Stimulated activated CD8-positive, alpha-beta memory T cell treated with anti-CD3 and anti-CD28 coated beads, Interleukin-7, amount 100 ng/mL, for 24 hours (primary cell): ENCODE data around the gene ARHGEF10L.

Source experiments
- DNase-seq: peaks from one replicate; pipeline ENCODE4 v3.0.0-alpha.2; 2020; ENCODE audit warnings: low read depth

Gene ARHGEF10L

GRCh38 chr1:17569200-17570139, 30.0 kb downstream of the ARHGEF10L start:
- DNase-seq: no peak

DNA sequence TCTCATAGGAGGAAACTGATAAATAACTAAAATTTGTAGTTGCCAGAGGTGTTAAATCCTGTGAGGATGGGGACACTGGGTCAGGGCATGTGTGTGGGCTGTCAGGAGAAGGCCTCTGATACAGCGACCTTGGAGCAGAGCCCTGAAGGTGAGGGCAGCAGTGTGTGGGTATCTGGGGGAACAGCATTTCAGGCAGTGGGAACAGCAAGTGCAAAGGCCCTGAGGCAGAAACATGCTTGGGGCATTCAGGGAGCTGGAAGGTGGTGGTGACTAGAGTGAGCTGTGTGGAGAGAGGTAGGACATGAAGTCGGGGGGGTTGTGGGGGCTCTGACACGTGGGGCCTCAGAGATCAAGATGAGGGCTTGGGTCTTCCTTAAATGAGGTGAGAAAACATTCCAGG, 30.7 kb downstream of the ARHGEF10L start:
- no peak for DNase-seq

DNA sequence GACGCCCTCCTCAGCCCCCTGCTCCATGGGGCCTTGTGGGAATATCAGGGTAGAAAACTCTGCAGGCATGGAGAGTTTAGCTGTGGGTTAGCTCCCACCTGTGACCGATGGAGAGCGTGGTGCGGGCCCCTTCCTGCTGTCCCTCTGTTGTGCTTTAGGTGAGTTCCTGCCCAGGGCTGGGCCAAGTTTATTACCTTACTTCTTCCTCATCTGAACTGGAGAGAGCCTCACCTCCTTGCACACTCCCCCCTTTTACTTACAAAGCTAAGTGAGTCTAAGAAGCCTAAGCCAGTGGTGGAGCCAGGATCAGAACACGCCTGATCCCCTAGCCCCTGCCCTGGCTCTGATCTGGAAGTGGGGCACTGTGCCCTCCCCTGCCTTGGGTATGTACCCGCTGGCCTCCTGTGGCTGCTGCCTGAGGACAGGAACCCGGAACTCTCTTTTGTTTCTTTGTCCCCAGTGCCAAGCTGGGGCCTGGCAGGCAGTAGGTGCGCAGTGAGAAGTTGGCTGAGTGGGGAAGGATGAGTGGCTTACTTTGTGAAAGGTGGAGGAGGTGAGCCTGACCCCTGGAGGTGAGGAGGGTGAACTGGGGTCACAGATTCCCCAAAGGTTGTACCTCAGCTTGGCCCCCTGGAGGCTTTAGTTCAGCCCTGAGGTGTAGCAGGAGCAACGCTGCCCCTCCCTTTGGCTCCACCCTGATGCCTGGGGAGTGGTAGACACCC, 32.9 kb downstream of the ARHGEF10L start:
- no peak for DNase-seq

DNA sequence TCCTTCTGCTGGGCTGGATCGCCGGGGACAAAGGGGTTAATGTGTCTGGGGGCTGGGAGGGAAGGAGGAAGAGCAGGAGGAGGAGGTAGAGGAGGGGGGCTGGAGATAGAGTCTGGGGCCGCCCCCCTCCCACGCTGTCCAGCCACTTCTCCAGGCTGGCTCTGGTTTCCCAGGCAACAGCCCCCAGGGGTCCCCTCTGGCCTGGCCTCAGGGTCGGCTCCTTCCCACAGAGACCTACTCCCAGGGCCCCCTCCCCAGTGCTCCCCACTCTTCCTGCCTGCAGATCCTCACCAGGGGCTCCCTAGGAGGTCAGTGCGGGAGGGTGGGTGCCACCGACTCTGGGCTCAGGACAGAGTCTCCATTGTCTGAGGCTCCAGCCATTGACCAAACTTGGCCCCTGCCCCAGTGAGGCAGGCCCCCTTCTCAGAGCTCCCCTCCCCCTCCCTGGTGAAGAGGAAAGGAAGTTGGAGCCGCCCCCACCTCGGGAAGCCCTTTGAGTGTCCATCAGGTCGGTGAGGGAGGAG, 34.1 kb downstream of the ARHGEF10L start:
- DNase-seq: no peak

- DNase-seq: no peak
Measured at GRCh38 chr1:17574516-17574915, 35.0 kb downstream of the ARHGEF10L start.

- DNase-seq: no peak
Measured at GRCh38 chr1:17575797-17576518, 36.5 kb downstream of the ARHGEF10L start.

GRCh38 chr1:17576519-17576853, 37.0 kb downstream of the ARHGEF10L start:
- DNase-seq: no peak

- DNase-seq: no peak
Measured at GRCh38 chr1:17577907-17578297, 38.4 kb downstream of the ARHGEF10L start.

DNA sequence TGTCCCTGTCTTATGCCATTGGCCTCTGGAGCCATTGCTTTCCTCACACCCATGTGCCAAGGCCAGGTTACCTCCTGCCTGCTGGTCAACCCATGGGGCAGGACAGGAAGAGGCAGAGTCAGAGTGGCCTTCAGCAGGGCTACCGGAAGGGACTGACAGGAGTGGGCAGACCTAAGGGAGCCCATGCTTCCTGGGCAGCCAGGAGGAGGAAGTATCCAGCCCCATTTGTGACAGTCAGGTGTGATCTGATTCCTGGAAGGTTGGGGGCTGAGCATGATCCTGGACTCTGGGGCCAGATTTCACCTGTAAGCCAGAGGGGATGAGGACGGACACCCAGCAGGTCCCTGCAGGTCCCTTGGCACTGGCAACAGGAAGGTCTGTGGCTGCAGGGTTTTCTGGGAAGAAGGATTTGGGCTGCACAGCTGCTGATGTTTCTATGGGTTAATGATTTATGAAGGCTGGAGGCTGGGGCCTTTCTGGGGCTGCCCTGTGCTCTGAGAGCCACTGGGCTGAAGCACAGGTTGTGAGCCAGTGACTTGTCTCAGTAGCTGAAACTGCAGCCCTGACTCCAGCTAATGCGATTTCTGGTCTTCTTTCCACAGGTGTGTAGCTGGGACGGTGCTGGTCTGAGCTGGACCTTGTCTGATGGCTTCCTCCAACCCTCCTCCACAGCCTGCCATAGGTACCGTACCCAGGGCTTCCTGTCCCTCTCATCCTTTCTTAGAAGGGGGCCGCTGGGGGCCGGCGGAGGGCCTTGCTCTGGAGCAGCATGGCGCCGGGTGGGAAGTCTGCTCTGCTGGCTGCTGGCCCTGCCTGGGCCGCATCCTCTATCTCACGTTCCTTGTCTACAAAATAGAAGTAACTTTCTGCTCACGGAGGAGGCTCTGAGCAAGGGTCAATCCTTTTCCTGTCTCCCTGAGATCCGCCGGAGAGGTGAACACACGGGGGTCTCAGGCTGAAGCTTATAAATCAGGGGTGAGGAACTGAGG, 40.7 kb downstream of the ARHGEF10L start:
- DNase-seq: no peak

- DNase-seq: no peak
Measured at GRCh38 chr1:17581389-17582123, 42.1 kb downstream of the ARHGEF10L start.

- DNase-seq: no peak
Measured at GRCh38 chr1:17582124-17582774, 42.8 kb downstream of the ARHGEF10L start.

GRCh38 chr1:17584539-17584938, 45.0 kb downstream of the ARHGEF10L start:
- DNase-seq: no peak

DNA sequence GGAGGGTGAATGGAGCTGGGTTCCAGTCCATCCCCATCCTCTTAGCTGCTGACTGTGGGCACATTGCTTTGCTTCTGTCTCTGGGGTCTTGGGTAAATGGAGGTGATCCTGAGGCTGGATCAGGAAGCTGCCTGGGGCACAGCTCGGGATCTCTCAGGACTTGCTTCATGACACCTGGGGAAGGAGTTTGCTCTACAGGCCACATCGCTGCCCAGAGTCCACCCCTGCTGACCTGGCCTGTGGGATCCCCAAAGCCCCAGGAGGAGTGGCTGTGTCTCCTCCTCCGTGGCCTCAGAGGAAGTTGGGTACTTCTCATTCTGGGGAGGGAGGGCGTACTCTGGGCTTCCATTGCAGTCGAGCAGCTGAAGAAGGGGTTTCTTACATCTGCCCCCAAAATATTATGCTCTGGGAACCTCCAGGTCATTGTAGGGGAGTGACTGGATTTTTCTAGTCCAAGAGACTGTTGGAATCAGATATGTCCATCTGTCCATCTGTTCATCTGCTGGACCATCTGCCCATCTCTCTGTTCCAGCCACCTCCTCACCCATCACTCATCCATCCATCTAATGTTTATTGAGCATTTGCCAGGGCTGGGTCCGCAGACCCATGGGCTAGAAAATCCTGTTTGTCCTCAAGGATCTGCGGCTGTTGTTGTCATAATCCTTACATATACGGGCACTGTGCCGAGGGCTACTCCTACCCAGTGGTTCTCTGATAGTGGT, 45.9 kb downstream of the ARHGEF10L start:
- DNase-seq: no peak

DNA sequence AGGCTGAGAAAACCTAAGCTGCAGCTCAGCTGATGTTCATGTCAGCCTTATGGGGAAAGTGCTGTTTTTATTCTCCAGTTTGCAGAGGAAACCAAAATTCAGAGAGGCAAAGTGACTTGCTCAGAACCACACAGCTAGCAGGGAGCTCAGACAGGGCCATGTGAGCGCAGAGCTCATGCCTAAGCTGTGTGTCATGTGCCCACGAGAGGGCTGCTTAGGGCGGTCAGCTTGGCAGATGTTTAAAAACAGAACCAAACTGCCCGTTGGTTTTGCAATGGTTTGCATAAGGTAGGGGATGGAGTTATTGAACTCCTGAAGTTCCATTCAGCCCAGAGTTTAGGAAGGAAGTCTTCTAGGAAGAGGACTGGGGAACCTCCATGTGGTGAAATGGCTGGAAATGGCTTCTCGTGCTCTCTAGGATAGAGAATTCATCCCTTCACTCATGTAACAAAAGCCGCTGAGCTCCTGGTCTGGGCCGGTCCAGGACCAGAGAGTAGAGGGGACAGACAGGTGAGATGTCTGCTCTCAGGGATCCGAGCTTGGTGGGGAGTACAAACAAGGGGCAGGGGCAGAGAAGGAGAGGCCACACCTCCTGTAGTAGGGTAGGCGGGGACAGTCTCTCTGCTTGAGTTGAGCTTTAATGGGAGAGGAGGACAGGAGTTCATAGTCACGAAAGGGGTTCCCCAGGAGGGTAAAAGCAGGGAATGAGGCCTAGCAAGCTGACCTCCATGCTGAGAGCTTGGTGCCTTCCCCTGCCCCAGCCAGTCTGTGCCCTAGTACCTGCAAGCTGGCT, 46.9 kb downstream of the ARHGEF10L start:
- DNase-seq: no peak

DNA sequence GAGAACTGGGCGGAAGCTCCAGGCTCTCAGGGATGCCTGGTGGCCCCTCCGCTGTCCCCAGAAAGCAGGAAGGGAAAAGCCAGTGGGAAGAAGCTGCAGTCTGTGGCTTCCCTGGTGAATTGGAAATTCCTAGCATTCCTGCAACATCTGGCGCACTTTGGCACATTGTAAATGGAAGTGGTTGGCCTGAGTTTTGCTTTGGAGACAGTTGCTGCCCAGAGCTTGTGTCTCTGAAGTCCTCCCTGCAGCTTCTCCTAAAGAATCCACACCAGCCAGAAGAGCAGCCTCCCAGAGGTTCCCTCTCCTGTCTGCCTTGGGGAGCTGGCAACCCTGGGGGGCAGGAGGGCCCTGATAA, 48.2 kb downstream of the ARHGEF10L start:
- no peak for DNase-seq

GRCh38 chr1:17588048-17588871, 48.8 kb downstream of the ARHGEF10L start:
- DNase-seq: no peak

DNA sequence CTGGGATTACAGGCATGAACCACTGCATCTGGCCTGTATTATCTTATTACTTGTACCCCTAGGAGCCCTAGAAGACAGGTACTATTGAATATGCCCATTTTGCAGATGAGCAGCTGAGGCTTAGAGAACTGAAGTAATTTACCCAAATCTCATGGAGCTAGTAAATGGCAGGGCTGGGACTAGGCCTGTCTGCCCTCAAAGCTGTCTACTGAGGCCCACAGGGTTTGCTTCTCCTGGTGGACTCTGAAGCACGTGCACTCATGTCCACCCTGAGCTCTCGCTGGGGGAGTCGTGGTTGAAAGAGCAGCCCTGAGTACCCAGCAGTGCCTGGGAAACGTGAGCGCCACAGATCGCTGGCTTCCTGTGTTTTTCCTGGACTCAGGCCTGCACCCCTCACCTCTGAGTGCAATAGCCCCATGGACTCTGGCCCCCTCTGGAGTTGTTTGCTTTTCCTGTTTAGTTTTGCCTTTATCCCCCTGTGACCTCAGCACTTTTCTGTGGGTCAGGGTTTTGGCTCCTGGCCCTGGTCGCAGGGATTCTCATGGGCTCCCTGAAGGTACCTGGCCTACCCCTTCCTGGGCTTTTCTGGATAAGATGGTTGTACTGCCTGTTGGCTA, 52.4 kb downstream of the ARHGEF10L start:
- no peak for DNase-seq
